Cardiac fibroblast (primary cell): ENCODE data around the gene LAMP1.
"Not testable (repeated sequence)": the region's sequence is repeated elsewhere in the genome, so short reads cannot be mapped to it uniquely, and the experiment has no call there.

Experiments
- DNase-seq, 2 donors: peaks; one replicate each; pipeline versions ENCODE4 v3.0.0 to v3.0.0-alpha.2; 2010; ENCODE audit warnings: low read depth in 2 of 2
- H3K4me3 ChIP-seq, 2 donors: replicated peaks in 1 of 2; 1 replicate in 1 of 2; 2 replicates in 1 of 2; pipeline ENCODE4 v1.5.1; 2011; ENCODE audit warnings: low read depth in 2 of 2, low read length in 2 of 2, mild to moderate bottlenecking in 2 of 2, moderate library complexity in 1 of 2
- TF ChIP-seq, protein P1 (sequence below): IDR thresholded peaks from one replicate; pipeline ENCODE4 v1.5.1; 2011; ENCODE audit warnings: low read depth, mild to moderate bottlenecking, low read length, inconsistent platforms

The LAMP1 gene

DNA sequence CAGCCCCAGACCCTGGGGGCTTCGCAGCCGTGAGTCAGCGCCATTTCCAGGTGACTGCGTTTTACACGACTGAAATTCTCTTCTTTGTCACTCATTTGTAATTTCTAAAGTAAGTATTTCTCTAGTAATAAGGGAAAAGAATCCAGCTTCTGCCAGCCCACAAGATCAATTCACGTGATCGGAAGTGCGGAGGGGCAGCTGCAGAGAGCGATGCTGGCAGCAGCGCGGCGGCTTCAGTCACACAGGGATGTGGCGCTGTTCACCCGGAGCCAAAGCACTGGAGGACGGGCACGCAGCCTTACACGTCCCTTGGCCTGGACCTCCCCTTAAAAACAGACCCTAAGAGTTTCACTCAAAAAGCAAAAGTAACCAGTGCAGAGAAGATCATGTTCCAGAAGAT, 48.4 kb downstream of the LAMP1 start:
- no peak for DNase-seq
- H3K4me3 ChIP-seq, result no peak overlapping the region
- TF ChIP-seq, protein P1, sequence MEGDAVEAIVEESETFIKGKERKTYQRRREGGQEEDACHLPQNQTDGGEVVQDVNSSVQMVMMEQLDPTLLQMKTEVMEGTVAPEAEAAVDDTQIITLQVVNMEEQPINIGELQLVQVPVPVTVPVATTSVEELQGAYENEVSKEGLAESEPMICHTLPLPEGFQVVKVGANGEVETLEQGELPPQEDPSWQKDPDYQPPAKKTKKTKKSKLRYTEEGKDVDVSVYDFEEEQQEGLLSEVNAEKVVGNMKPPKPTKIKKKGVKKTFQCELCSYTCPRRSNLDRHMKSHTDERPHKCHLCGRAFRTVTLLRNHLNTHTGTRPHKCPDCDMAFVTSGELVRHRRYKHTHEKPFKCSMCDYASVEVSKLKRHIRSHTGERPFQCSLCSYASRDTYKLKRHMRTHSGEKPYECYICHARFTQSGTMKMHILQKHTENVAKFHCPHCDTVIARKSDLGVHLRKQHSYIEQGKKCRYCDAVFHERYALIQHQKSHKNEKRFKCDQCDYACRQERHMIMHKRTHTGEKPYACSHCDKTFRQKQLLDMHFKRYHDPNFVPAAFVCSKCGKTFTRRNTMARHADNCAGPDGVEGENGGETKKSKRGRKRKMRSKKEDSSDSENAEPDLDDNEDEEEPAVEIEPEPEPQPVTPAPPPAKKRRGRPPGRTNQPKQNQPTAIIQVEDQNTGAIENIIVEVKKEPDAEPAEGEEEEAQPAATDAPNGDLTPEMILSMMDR, result no peak

GRCh38 chr13:113347736-113348225, 50.7 kb downstream of the LAMP1 start:
- DNase-seq, H3K4me3 ChIP-seq: not testable (repeated sequence)

DNA sequence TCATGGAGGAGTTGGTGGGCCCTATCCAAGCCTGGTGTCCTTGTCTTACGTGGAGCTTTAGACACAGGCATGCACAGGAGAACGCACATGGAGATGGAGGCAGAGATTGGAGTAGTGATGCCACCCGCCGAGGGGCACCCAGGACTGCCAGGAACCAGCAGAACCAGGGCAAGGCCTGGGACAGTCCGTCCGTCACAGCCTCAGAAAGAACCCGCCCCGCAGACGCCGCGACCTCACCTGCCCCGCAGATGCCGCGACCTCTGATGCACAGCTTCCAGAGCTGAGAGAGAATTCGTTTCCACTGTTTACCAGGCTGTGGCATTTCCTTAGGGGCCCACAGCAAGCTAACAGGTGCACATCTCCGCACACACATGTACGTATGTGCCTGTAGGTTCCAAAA, 51.6 kb downstream of the LAMP1 start:
- DNase-seq, result no peak

DNA sequence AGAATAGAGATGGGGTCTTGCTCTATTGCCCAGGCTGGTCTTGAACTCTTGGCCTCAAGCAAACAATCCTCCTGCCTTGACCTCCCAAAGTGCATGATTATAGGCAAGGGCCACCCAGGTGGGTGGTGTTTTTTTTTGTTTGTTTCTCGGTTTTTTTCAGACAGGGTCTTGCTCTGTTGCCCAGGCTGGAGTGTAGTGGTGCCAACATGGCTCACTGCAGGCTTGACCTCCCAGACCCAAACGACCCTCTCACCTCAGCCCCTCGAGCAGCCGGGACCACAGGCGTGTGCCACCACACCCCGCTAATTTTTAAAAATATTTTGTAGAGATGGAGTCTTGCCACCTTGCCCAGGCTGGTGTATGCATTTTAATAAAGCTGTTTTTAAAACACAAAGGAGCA, 52.0 kb downstream of the LAMP1 start:
- H3K4me3 ChIP-seq, result no peak overlapping the region
- DNase-seq, result no peak
- TF ChIP-seq, protein P1, result no peak

More for the DNA sequence above, 51.6 kb downstream of the LAMP1 start:
- H3K4me3 ChIP-seq, result no peak overlapping the region
- TF ChIP-seq, protein P1, result no peak

DNA sequence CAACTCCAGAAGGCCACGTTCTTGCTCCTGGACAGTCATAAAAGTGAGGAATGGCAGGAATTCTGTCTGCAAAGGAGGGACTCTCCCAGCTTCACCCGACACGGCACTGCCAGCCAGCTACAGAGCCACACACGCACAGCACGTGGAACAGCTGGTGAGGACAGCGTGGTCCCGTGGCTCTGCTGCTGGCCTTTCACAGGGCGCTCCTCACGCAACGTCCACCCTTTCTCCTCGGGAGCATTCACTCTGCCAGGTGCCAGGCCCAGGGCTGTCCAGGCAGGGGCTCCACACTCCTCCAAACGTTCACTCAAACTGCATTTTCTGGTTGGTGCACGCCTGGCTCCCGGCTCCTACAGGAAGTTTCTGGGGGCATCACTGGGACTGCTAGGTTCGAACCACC, 52.5 kb downstream of the LAMP1 start:
- DNase-seq, result no peak
- no peak overlapping the region for H3K4me3 ChIP-seq
- TF ChIP-seq, protein P1, result no peak

DNA sequence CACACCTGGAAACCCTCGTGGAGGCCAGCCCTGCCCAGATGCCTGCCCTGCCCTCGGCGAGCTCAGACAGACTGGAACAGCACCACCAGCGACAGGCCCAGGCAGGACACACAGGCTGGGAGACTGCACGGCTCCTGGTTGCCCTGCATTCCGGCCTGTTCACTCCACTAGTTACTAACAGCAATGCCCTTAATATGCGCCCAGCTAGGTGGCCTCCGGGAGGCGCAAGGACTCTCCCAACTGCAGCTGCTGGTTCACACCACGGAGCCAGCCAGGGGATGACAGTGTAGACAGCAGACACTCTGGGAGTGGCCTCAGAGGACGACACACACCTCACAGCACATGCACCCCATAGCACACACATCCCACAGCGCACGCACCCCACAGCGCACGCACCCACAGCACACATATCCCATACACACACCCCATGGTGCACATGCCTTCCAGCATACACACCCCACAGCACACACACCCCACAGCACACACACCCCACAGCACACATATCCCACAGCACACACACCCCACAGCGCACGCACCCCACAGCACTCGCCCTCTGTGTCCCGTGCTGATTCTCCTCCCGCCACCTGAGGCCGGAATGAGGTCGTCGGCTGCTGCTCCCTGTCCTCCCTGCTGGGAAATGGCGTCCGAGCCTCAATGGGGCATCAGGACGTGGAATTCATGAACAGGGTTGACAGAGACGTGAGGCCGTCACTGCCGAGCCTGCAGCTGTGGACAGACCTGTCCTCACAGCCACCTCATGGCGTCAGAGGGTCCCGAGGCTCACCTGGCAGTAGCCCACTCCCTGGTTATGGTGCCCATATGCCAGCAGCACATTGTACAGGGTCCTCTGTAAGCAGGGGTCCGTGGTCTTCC, 53.3 kb downstream of the LAMP1 start:
- TF ChIP-seq, protein P1, result no peak
- no peak overlapping the region for H3K4me3 ChIP-seq
- DNase-seq, result no peak

- TF ChIP-seq, protein P1, result no peak
- no peak overlapping the region for H3K4me3 ChIP-seq
- no peak for DNase-seq
Observed at GRCh38 chr13:113350938-113351335, 53.9 kb downstream of the LAMP1 start.
